ENCODE data around the gene COMT.

The COMT gene

GRCh38 chr22:19959587-19960490, 18.3 kb downstream of the COMT start (continued):
- TF ChIP-seq, protein P1, sequence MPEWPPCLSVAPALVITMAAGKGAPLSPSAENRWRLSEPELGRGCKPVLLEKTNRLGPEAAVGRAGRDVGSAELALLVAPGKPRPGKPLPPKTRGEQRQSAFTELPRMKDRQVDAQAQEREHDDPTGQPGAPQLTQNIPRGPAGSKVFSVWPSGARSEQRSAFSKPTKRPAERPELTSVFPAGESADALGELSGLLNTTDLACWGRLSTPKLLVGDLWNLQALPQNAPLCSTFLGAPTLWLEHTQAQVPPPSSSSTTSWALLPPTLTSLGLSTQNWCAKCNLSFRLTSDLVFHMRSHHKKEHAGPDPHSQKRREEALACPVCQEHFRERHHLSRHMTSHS (tag by site-specific recombination; IDR thresholded peaks at IDR 0.05) = no peak
- TF ChIP-seq PRDM10 (tag by site-specific recombination; IDR thresholded peaks at IDR 0.05) (no peak), ZNF560 (tag by site-specific recombination; IDR thresholded peaks at IDR 0.05; ENCODE audit: borderline replicate concordance) (no peak), ZNF426 (tag by site-specific recombination; IDR thresholded peaks at IDR 0.05) (no peak), ZNF548 (tag by site-specific recombination; IDR thresholded peaks at IDR 0.05) (no peak), ZNF704 (tag by site-specific recombination; IDR thresholded peaks at IDR 0.05) (no peak), ZNF350 (tag by site-specific recombination; IDR thresholded peaks at IDR 0.05) (no peak)
- TF ChIP-seq, protein P2, sequence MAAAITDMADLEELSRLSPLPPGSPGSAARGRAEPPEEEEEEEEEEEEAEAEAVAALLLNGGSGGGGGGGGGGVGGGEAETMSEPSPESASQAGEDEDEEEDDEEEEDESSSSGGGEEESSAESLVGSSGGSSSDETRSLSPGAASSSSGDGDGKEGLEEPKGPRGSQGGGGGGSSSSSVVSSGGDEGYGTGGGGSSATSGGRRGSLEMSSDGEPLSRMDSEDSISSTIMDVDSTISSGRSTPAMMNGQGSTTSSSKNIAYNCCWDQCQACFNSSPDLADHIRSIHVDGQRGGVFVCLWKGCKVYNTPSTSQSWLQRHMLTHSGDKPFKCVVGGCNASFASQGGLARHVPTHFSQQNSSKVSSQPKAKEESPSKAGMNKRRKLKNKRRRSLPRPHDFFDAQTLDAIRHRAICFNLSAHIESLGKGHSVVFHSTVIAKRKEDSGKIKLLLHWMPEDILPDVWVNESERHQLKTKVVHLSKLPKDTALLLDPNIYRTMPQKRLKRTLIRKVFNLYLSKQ (tag by site-specific recombination; IDR thresholded peaks at IDR 0.05; ENCODE audit: borderline replicate concordance) = no peak

- TF ChIP-seq ZNF18 (tag by site-specific recombination; IDR thresholded peaks at IDR 0.05) (no peak), ZBTB48 (tag by site-specific recombination; IDR thresholded peaks at IDR 0.05) (no peak), ZNF335 (tag by site-specific recombination; conservative IDR thresholded peaks at IDR 0.05) (no peak), SCRT2 (tag by site-specific recombination; IDR thresholded peaks at IDR 0.05) (no peak)
- no peaks in the 10 kb centered on the region for H3K9me3 ChIP-seq (ENCODE audit: control insufficient read depth, insufficient read depth, low read depth, low read length)
- no peak overlapping the region for H3K27ac ChIP-seq (ENCODE audit: extremely low read depth, low read depth, low read length)
- ChIA-PET POLR2A (no interaction called here), CTCF (interaction anchor here (0.7 kb wide), 1 partner anchor 53 kb away, joined by 4 read pairs; no protein-coding TSS in a partner anchor)
- H3K36me3 ChIP-seq (ENCODE audit: control insufficient read depth in 2 of 2, insufficient read depth in 1 of 2, low read length in 2 of 2) = peaks cover 0 to 27% of the 10 kb centered on the region in 2 experiments; a peak in 1 of 3 replicates
- H3K4me1 ChIP-seq (ENCODE audit: control insufficient read depth, insufficient read depth, low read length) = peaks cover 6% of the 10 kb centered on the region; the same call in 1 of the 2 replicates
- H3K4me3 ChIP-seq (ENCODE audit: low read depth, low read length) = no peak overlapping the region
These were observed 19.1 kb downstream of the COMT start for GRCh38 chr22:19960491-19961200.
